H9 (cell line): ENCODE data around the gene TNKS1BP1. TPM values are rescaled to one million over a fixed set of nuclear protein-coding genes. Genes with fewer than 3 reads are reported as not detected.

Source experiments
- DNase-seq: peaks from one replicate; pipeline ENCODE4 v3.0.0-alpha.2; 2017
- H2AFZ ChIP-seq: one replicate; pipeline ENCODE4 v1.6.1; 2013; ENCODE audit warnings: mild to moderate bottlenecking, low read length, control low read depth, moderate library complexity
- H2AK5ac ChIP-seq: 2 replicates; pipeline ENCODE4 v1.6.1; 2013; ENCODE audit warnings: low read length, control low read depth, mixed read lengths; ENCODE audit not compliant: insufficient read length
- H2BK120ac ChIP-seq: one replicate; pipeline ENCODE4 v1.6.1; 2013; ENCODE audit warnings: low read depth, mild to moderate bottlenecking, low read length, control low read depth, inconsistent platforms; ENCODE audit not compliant: poor library complexity, severe bottlenecking
- H2BK12ac ChIP-seq: 2 replicates; pipeline ENCODE4 v1.6.1; 2013; ENCODE audit warnings: low read length, control low read depth, mixed read lengths, low read depth; ENCODE audit not compliant: insufficient read length
- H2BK15ac ChIP-seq: 2 replicates; pipeline ENCODE4 v1.6.1; 2013; ENCODE audit warnings: low read depth, low read length, control low read depth
- H2BK20ac ChIP-seq: one replicate; pipeline ENCODE4 v1.6.1; 2013; ENCODE audit warnings: low read depth, mild to moderate bottlenecking, low read length, control low read depth, inconsistent platforms; ENCODE audit not compliant: poor library complexity, severe bottlenecking
- H2BK5ac ChIP-seq: 2 replicates; pipeline ENCODE4 v1.6.1; 2013; ENCODE audit warnings: low read length, control low read depth, mixed read lengths; ENCODE audit not compliant: insufficient read length
- H3K14ac ChIP-seq: 2 replicates; pipeline ENCODE4 v1.6.1; 2013; ENCODE audit warnings: low read length, control low read depth; ENCODE audit not compliant: insufficient read depth
- H3K18ac ChIP-seq: 2 replicates; pipeline ENCODE4 v1.6.1; 2013; ENCODE audit warnings: low read depth, mild to moderate bottlenecking, mixed read lengths, low read length, control low read depth; ENCODE audit not compliant: insufficient read length
- H3K23ac ChIP-seq: 2 replicates; pipeline ENCODE4 v1.6.1; 2013; ENCODE audit warnings: low read length, control low read depth, mixed read lengths, low read depth; ENCODE audit not compliant: insufficient read length
- H3K23me2 ChIP-seq: 2 replicates; pipeline ENCODE4 v1.6.1; 2013; ENCODE audit warnings: low read depth, mild to moderate bottlenecking, mixed read lengths, low read length, control low read depth; ENCODE audit not compliant: insufficient read length, poor library complexity, severe bottlenecking
- H3K27ac ChIP-seq: 2 replicates; pipeline ENCODE4 v1.5.1; 2013; ENCODE audit warnings: low read length, control low read depth, mixed read lengths, low read depth; ENCODE audit not compliant: insufficient read length
- H3K27me3 ChIP-seq: 2 replicates; pipeline ENCODE4 v1.6.1; 2013; ENCODE audit warnings: low read length, control low read depth, inconsistent platforms; ENCODE audit not compliant: insufficient read depth
- H3K4ac ChIP-seq: 2 replicates; pipeline ENCODE4 v1.6.1; 2013; ENCODE audit warnings: low read depth, mild to moderate bottlenecking, control low read depth, inconsistent platforms, low read length, moderate library complexity
- H3K4me1 ChIP-seq: 2 replicates; pipeline ENCODE4 v1.6.1; 2013; ENCODE audit warnings: low read length, control low read depth, inconsistent platforms; ENCODE audit not compliant: insufficient read depth
- H3K4me2 ChIP-seq: 2 replicates; pipeline ENCODE4 v1.6.1; 2013; ENCODE audit warnings: low read length, control low read depth, mixed read lengths; ENCODE audit not compliant: insufficient read length, insufficient read depth
- H3K56ac ChIP-seq: 2 replicates; pipeline ENCODE4 v1.6.1; 2013; ENCODE audit warnings: low read depth, mild to moderate bottlenecking, mixed read lengths, low read length, control low read depth; ENCODE audit not compliant: insufficient read length
- H3K79me1 ChIP-seq: 2 replicates; pipeline ENCODE4 v1.6.1; 2013; ENCODE audit warnings: low read depth, mild to moderate bottlenecking, moderate library complexity, low read length, control low read depth, inconsistent platforms; ENCODE audit not compliant: insufficient read depth, poor library complexity, severe bottlenecking
- H3K79me2 ChIP-seq: 2 replicates; pipeline ENCODE4 v1.6.1; 2013; ENCODE audit warnings: low read length, control low read depth, inconsistent platforms; ENCODE audit not compliant: insufficient read depth
- H3K9ac ChIP-seq: 2 replicates; pipeline ENCODE4 v1.6.1; 2013; ENCODE audit warnings: low read length, control low read depth, mixed read lengths; ENCODE audit not compliant: insufficient read length; ENCODE audit errors: extremely low read depth
- H3K9me3 ChIP-seq: one replicate; pipeline ENCODE4 v1.6.1; 2013; ENCODE audit warnings: low read depth, low read length, inconsistent platforms; ENCODE audit not compliant: control insufficient read depth
- H3T11ph ChIP-seq: one replicate; pipeline ENCODE4 v1.6.1; 2013; ENCODE audit warnings: mild to moderate bottlenecking, low read length, control low read depth, inconsistent platforms
- H4K20me1 ChIP-seq: one replicate; pipeline ENCODE4 v1.6.1; 2013; ENCODE audit not compliant: control insufficient read depth, insufficient read length, insufficient read depth
- H4K5ac ChIP-seq: 2 replicates; pipeline ENCODE4 v1.6.1; 2013; ENCODE audit warnings: low read depth, mild to moderate bottlenecking, mixed read lengths, low read length, control low read depth; ENCODE audit not compliant: insufficient read length
- H4K8ac ChIP-seq: replicated peaks from 2 replicates; pipeline ENCODE4 v1.6.1; 2013; ENCODE audit warnings: low read length, control low read depth, mixed read lengths, low read depth; ENCODE audit not compliant: insufficient read length
- H4K91ac ChIP-seq: 2 replicates; pipeline ENCODE4 v1.6.1; 2013; ENCODE audit warnings: low read depth, mild to moderate bottlenecking, moderate library complexity, mixed read lengths, low read length, control low read depth; ENCODE audit not compliant: insufficient read length
- H3K27ac Mint-ChIP-seq, 3 experiments: 2 replicates in 2 of 3; 3 replicates in 1 of 3; pipeline ENCODE4 v1.8.0; 2020 to 2021; ENCODE audit warnings: mixed read lengths in 3 of 3, mild to moderate bottlenecking in 1 of 3, moderate library complexity in 1 of 3
- H3K27me3 Mint-ChIP-seq: 2 replicates; pipeline ENCODE4 v1.8.0; 2021; ENCODE audit warnings: low read depth, mild to moderate bottlenecking, moderate library complexity, mixed read lengths
- H3K36me3 Mint-ChIP-seq, 3 experiments: 2 replicates in 2 of 3; 3 replicates in 1 of 3; pipeline ENCODE4 v1.8.0; 2020 to 2021; ENCODE audit warnings: low read depth in 3 of 3, mixed read lengths in 3 of 3; ENCODE audit not compliant: insufficient read depth in 1 of 3
- H3K4me1 Mint-ChIP-seq, 2 experiments: 2 replicates each; pipeline ENCODE4 v1.8.0; 2020; ENCODE audit warnings: mixed read lengths in 2 of 2
- H3K4me3 Mint-ChIP-seq, 2 experiments: 2 replicates in 1 of 2; 3 replicates in 1 of 2; pipeline ENCODE4 v1.8.0; 2020 to 2021; ENCODE audit warnings: mild to moderate bottlenecking in 2 of 2, mixed read lengths in 2 of 2, moderate library complexity in 1 of 2
- H3K9me3 Mint-ChIP-seq, 2 experiments: 2 replicates in 1 of 2; 3 replicates in 1 of 2; pipeline ENCODE4 v1.8.0; 2020; ENCODE audit warnings: mild to moderate bottlenecking in 2 of 2, mixed read lengths in 2 of 2, moderate library complexity in 1 of 2
- CTCF ChIP-seq: fragments of 200-600 bp; sonication (generic); conservative IDR thresholded peaks from 3 replicates; pipeline ENCODE4 v1.8.0; 2021; ENCODE audit warnings: antibody characterized with exemption, mild to moderate bottlenecking
- total RNA-seq: library from RNA; stranded (reverse); gene quantifications from 2 replicates; pipeline ENCODE4 v1.2.1, GENCODE V29; 2021

The TNKS1BP1 gene
- total RNA-seq, 1 experiment from 2014 or later, result 130 TPM

DNA sequence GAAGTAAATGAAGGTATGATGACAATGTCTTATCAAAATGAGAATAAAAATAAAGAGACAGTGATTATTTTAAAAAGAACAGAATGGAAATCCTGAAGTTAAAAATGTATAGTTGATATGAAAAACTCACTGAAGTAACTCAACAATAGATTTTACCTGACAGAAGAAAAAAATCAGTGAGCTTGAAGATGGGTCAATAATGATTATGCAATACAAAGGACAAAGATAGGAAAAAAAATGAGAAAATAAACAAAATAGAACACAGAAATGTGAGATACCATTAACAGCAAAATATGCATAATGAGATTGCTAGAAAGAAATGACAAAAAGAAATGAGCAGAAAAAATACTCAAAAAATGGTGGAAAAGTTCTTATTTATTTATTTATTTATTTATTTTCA is 68.6 kb downstream of the TNKS1BP1 start:
- H2BK12ac ChIP-seq, result no peak overlapping the region
- no peak overlapping the region for H3K4me2 ChIP-seq
- no peaks in the 10 kb centered on the region for H3K27me3 ChIP-seq
- no peak overlapping the region for H3K56ac ChIP-seq
- H4K20me1 ChIP-seq, result no peaks in the 10 kb centered on the region
- H2BK15ac ChIP-seq, result no peak overlapping the region
- Mint-ChIP-seq H3K9me3 (peaks cover 8 to 14% of the 10 kb centered on the region in 2 experiments; a peak in 4 of 5 replicates), H3K4me3 (no peak overlapping the region), H3K27ac (no peak overlapping the region), H3K4me1 (peaks cover 3 to 5% of the 10 kb centered on the region in 2 experiments; a peak in 1 of 4 replicates), H3K27me3 (peaks cover 1% of the 10 kb centered on the region), H3K36me3 (peaks cover 0 to 19% (median 6%) of the 10 kb centered on the region in 3 experiments; a peak in 4 of 7 replicates)
- H4K91ac ChIP-seq, result no peak overlapping the region
- no peak overlapping the region for H3K27ac ChIP-seq
- no peak overlapping the region for H2AK5ac ChIP-seq
- DNase-seq, result no peak
- H3K9me3 ChIP-seq, result no peaks in the 10 kb centered on the region
- H3K14ac ChIP-seq, result no peak overlapping the region
- H3K23me2 ChIP-seq, result no peaks in the 10 kb centered on the region
- H3K79me2 ChIP-seq, result no peaks in the 10 kb centered on the region
- H3K4ac ChIP-seq, result no peak overlapping the region
- H2AFZ ChIP-seq, result no peak overlapping the region
- no peak overlapping the region for H2BK120ac ChIP-seq
- no peak for TF ChIP-seq CTCF
- H3K79me1 ChIP-seq, result no peaks in the 10 kb centered on the region
- H2BK20ac ChIP-seq, result no peak overlapping the region
- H3K18ac ChIP-seq, result no peak overlapping the region
- no peak overlapping the region for H3K9ac ChIP-seq
- H3K23ac ChIP-seq, result no peak overlapping the region
- no peaks in the 10 kb centered on the region; the same call in 1 of the 2 replicates for H3K4me1 ChIP-seq
- no peak overlapping the region for H2BK5ac ChIP-seq
- H4K5ac ChIP-seq, result no peak overlapping the region
- H3T11ph ChIP-seq, result no peak overlapping the region
- no peak overlapping the region for H4K8ac ChIP-seq
